Activated CD8-positive, alpha-beta memory T cell treated with anti-CD3 and anti-CD28 coated beads, Interleukin-2, amount 50 U/mL, for 1 hour (primary cell): ENCODE measurements around the gene LUZP2.

ENCODE experiments used
- DNase-seq: peaks from one replicate; pipeline ENCODE4 v3.0.0-alpha.2; 2020; ENCODE audit errors: extremely low read depth

Gene LUZP2

GRCh38 chr11:24496736-24497725 lies at the start of gene LUZP2:
Gene LUZP2, plus strand, starts transcription at chr11:24497053.
- no peak for DNase-seq

GRCh38 chr11:24453129-24453718 lies 43.6 kb upstream of the LUZP2 start:
- DNase-seq: no peak

- no peak for DNase-seq
These were observed 38.9 kb upstream of the LUZP2 start for GRCh38 chr11:24457985-24458384.

- no peak for DNase-seq
These were observed 26.4 kb upstream of the LUZP2 start for GRCh38 chr11:24470431-24470830.

- DNase-seq: no peak
These were observed 25.8 kb upstream of the LUZP2 start for GRCh38 chr11:24471084-24471483.

- no peak for DNase-seq
These were observed 18.1 kb upstream of the LUZP2 start for GRCh38 chr11:24478718-24479117.

- no peak for DNase-seq
These were observed 7.4 kb upstream of the LUZP2 start for GRCh38 chr11:24489477-24489876.

- DNase-seq: no peak
These were observed 492 bp upstream of the LUZP2 start for GRCh38 chr11:24496386-24496735.

GRCh38 chr11:24497831-24498230 lies 978 bp downstream of the LUZP2 start:
- DNase-seq: no peak

- no peak for DNase-seq
These were observed 5.6 kb downstream of the LUZP2 start for GRCh38 chr11:24502425-24502824.

- no peak for DNase-seq
These were observed 12.3 kb downstream of the LUZP2 start for GRCh38 chr11:24509114-24509513.

GRCh38 chr11:24511511-24511910 lies 14.7 kb downstream of the LUZP2 start:
- no peak for DNase-seq

GRCh38 chr11:24513479-24514218 lies 16.8 kb downstream of the LUZP2 start:
- DNase-seq: no peak

GRCh38 chr11:24514219-24514594 lies 17.4 kb downstream of the LUZP2 start:
- no peak for DNase-seq

GRCh38 chr11:24515632-24516031 lies 18.8 kb downstream of the LUZP2 start:
- no peak for DNase-seq

GRCh38 chr11:24516638-24517037 lies 19.8 kb downstream of the LUZP2 start:
- DNase-seq: no peak

- no peak for DNase-seq
These were observed 24.7 kb downstream of the LUZP2 start for GRCh38 chr11:24521601-24522000.

GRCh38 chr11:24524156-24524555 lies 27.3 kb downstream of the LUZP2 start:
- no peak for DNase-seq

GRCh38 chr11:24531528-24531927 lies 34.7 kb downstream of the LUZP2 start:
- DNase-seq: no peak

GRCh38 chr11:24543771-24544170 lies 46.9 kb downstream of the LUZP2 start:
- no peak for DNase-seq

GRCh38 chr11:24556693-24557092 lies 59.8 kb downstream of the LUZP2 start:
- DNase-seq: no peak

- DNase-seq: no peak
These were observed 62.5 kb downstream of the LUZP2 start for GRCh38 chr11:24559315-24559714.

GRCh38 chr11:24560324-24560723 lies 63.5 kb downstream of the LUZP2 start:
- no peak for DNase-seq
